HG03097 (cell line): ENCODE data around the gene TEX14.

Experiments used
- ATAC-seq: cut with Tn5 transposase; IDR thresholded peaks from one replicate; pipeline ENCODE4 v1.9.1; 2021; ENCODE audit not compliant: unreplicated experiment, low FRiP score

Gene TEX14

DNA sequence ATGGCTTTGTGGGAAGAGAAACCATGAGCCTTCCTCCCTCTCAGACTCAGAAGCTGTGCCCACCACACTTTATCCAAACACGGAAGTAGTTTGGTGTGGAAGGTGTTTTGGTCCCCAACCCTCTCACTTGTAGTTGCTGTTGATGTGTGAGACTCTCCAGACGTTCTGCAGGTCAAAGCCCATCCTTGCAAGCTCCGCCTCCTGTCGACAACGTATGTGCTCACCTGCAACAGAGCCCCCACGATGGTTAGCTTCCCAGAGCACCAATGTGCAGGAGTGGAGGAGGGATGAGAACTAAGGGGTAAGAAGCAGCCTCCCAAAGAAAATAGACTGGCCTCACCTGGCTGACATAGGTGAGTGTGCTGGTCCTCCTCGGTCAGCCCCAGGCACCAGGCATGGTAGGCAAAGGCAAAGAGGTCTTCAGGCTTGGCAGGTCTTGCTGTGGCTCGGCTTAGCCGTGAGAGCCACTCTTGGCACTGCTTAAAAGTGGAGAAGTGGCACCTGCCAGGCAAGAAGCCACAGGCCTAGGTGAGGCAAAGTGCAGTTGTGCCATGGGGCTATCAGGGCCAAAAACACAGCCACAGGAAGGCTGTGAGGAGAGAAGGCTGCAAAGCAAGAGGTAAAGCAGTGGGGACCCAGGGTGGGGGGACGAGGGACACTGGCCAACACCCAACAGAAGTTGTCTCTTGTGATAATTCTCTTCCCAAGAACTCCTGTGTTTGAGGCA lies 183.3 kb downstream of the TEX14 start:
- ATAC-seq: no peak

DNA sequence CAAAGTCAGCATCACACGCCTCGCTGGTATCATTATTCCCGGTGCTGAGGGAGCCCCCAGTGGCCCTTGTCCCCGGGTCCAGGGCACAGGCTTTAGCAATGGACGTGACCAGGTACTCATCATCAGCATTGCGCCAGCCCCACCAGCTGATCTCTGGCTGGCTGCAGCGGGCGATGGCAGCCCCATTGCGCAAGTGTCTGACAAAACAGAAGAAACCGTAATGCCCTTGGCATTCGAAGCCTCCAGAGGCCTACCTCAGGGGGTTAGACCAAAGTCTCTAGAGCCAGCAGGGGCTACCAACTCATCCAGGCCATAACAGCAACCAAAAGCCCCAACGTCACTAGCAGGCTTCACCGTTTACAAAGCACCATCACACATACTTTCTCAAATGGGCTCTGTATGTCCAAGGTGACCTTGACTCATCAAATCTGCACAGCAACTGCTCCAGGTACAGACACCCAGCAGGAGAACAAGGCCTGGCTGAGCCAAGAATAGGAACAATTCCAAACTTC lies 184.7 kb downstream of the TEX14 start:
- no peak for ATAC-seq
